DND-41 (cell line): ENCODE data around the gene ARSJ.

Experiments used
- CTCF ChIP-seq: IDR thresholded peaks from 2 replicates; pipeline ENCODE4 v1.5.1; 2012; ENCODE audit warnings: borderline replicate concordance, low read length, moderate library complexity, mild to moderate bottlenecking; ENCODE audit not compliant: poor library complexity, severe bottlenecking; ENCODE audit errors: extremely low read depth
- EZH2 ChIP-seq: IDR thresholded peaks from 3 replicates; pipeline ENCODE4 v1.6.1; 2012; ENCODE audit warnings: borderline replicate concordance, low read depth, mild to moderate bottlenecking, moderate library complexity, low read length, inconsistent platforms; ENCODE audit not compliant: severe bottlenecking

GRCh38 chr4:113973345-113973744, 6.1 kb downstream of the ARSJ start:
- no peak for TF ChIP-seq CTCF
- no peak for TF ChIP-seq EZH2
